Stimulated activated CD4-positive, alpha-beta T cell treated with anti-CD3 and anti-CD28 coated beads, Interleukin-1b, Interleukin-23, amount 100 ng/mL, for 1 hour (primary cell): ENCODE results near the gene PRDM10.
"Not testable (repeated sequence)": the region's sequence is repeated elsewhere in the genome, so short reads cannot be mapped to it uniquely, and the experiment has no call there.

Experiments
- DNase-seq, 2 donors: peaks; one replicate each; pipeline ENCODE4 v3.0.0-alpha.2; 2020; ENCODE audit warnings: low read depth in 2 of 2

PRDM10 gene

GRCh38 chr11:129895126-129896041 lies 107.3 kb downstream of the PRDM10 start, which contains the start of gene NFRKB:
TSS of gene NFRKB (minus strand) at chr11:129895578. CDS start at chr11:129892849, 2,729 bp downstream.
- DNase-seq = peak; percentile 68 to 89

GRCh38 chr11:129894278-129895125 lies 108.1 kb downstream of the PRDM10 start:
- no peak for DNase-seq

- no peak for DNase-seq
These were observed 114.2 kb downstream of the PRDM10 start for GRCh38 chr11:129888451-129888850.

GRCh38 chr11:129885381-129885780 lies 117.3 kb downstream of the PRDM10 start:
- DNase-seq = no peak

GRCh38 chr11:129884581-129884980 lies 118.1 kb downstream of the PRDM10 start:
- no peak for DNase-seq

GRCh38 chr11:129881570-129882170 lies 121.0 kb downstream of the PRDM10 start:
- peak in 1 of 2 donors; percentile 17 for DNase-seq

GRCh38 chr11:129880311-129880710 lies 122.3 kb downstream of the PRDM10 start:
- DNase-seq = no peak

- DNase-seq = no peak
These were observed 130.7 kb downstream of the PRDM10 start for GRCh38 chr11:129871914-129872313.

GRCh38 chr11:129868626-129869025 lies 134.0 kb downstream of the PRDM10 start:
- DNase-seq = not testable (repeated sequence)

- DNase-seq = no peak
These were observed 136.3 kb downstream of the PRDM10 start for GRCh38 chr11:129866311-129866710.

- no peak for DNase-seq
These were observed 136.9 kb downstream of the PRDM10 start for GRCh38 chr11:129865701-129866100.

GRCh38 chr11:129864811-129865210 lies 137.8 kb downstream of the PRDM10 start:
- no peak for DNase-seq

GRCh38 chr11:129861702-129862522 lies 140.7 kb downstream of the PRDM10 start:
- DNase-seq = no peak

- no peak for DNase-seq
These were observed 146.6 kb downstream of the PRDM10 start for GRCh38 chr11:129856036-129856435.

- no peak for DNase-seq
These were observed 147.5 kb downstream of the PRDM10 start for GRCh38 chr11:129855086-129855485.

- DNase-seq = no peak
These were observed 148.3 kb downstream of the PRDM10 start for GRCh38 chr11:129854232-129854805.

- peak; percentile 3 to 49 for DNase-seq
These were observed 149.0 kb downstream of the PRDM10 start for GRCh38 chr11:129853518-129854231.

GRCh38 chr11:129852125-129852740 lies 150.4 kb downstream of the PRDM10 start:
- DNase-seq = no peak
